GM12878 (cell line): ENCODE results near the gene E2F7. TPM values are rescaled to one million over a fixed set of nuclear protein-coding genes. Genes with fewer than 3 reads are reported as not detected.

Source experiments
- ATAC-seq: fragments of 200-7000 bp; cut with Tn5 transposase; 3 replicates; pipeline ENCODE4 v1.9.1; 2020; ENCODE audit warnings: mild to moderate bottlenecking, moderate library complexity
- BruUV-seq: library from RNA; stranded (reverse); fragments of 400-500 nt; replicated peaks from 2 replicates; lab custom pipeline; 2021; lab: Mats Ljungman, UMichigan
- CTCF ChIA-PET: fragments of 300-600 bp; sonication (Branson Sonifier 250); formaldehyde crosslinking; extraction: SDS; loops from one replicate; lab custom pipeline; 2021; ENCODE audit warnings: inconsistent platforms; lab: Yijun Ruan, JAX
- POLR2A ChIA-PET: fragments of 350-600 bp; formaldehyde crosslinking; extraction: SDS; loops from one replicate; lab custom pipeline; 2021; ENCODE audit warnings: inconsistent platforms; lab: Charles Lee
- RAD21 ChIA-PET: fragments of 300-600 bp; sonication (Branson Sonifier 250); formaldehyde crosslinking; loops from one replicate; lab custom pipeline; 2023; ENCODE audit warnings: antibody characterized with exemption; ENCODE audit not compliant: unreplicated experiment; lab: Charles Lee
- SMC1A ChIA-PET: fragments of 300-600 bp; sonication (Branson Sonifier 250); formaldehyde crosslinking; loops from one replicate; lab custom pipeline; 2023; ENCODE audit not compliant: unreplicated experiment, uncharacterized antibody; lab: Charles Lee
- DNase-seq: peaks from one replicate; pipeline ENCODE4 v3.0.0-alpha.2; 2011; ENCODE audit warnings: low read depth, low spot score
- FAIRE-seq: peaks from 3 replicates; lab custom pipeline; 2011; peaks lifted over from hg19 to GRCh38; lab: Jason Lieb, UNC
- H2AFZ ChIP-seq: 2 replicates; pipeline ENCODE4 v1.6.0; 2011; ENCODE audit warnings: low read depth, low read length, control low read depth; ENCODE audit not compliant: control insufficient read depth
- H3K27ac ChIP-seq: 2 replicates; pipeline ENCODE4 v1.5.1; 2011; ENCODE audit warnings: control low read depth; ENCODE audit not compliant: control insufficient read depth, insufficient read depth
- H3K27me3 ChIP-seq, 2 experiments: replicated peaks in 1 of 2; 2 replicates each; pipeline versions ENCODE4 v1.6.0 to v1.6.1; 2011; ENCODE audit warnings: low read length in 1 of 2; ENCODE audit not compliant: control insufficient read depth in 2 of 2, insufficient read depth in 2 of 2
- H3K36me3 ChIP-seq, 2 experiments: 2 replicates each; pipeline ENCODE4 v1.5.1; 2011; ENCODE audit warnings: low read length in 1 of 2; ENCODE audit not compliant: control insufficient read depth in 2 of 2, insufficient read depth in 2 of 2
- H3K4me1 ChIP-seq: 2 replicates; pipeline ENCODE4 v1.6.1; 2011; ENCODE audit warnings: mild to moderate bottlenecking, low read length, moderate library complexity, mixed read lengths; ENCODE audit not compliant: control insufficient read depth, insufficient read depth
- H3K4me2 ChIP-seq: 2 replicates; pipeline ENCODE4 v1.6.0; 2011; ENCODE audit warnings: control low read depth; ENCODE audit not compliant: control insufficient read depth, insufficient read depth
- H3K4me3 ChIP-seq: fragments of 200-600 bp; sonication (generic); 2 replicates; pipeline ENCODE4 v1.5.1; 2016
- H3K79me2 ChIP-seq: 2 replicates; pipeline ENCODE4 v1.6.0; 2011; ENCODE audit warnings: low read length; ENCODE audit not compliant: control insufficient read depth, insufficient read depth
- H3K9ac ChIP-seq: 2 replicates; pipeline ENCODE4 v1.8.0; 2011; ENCODE audit warnings: low read length, control low read depth, mixed read lengths; ENCODE audit not compliant: control insufficient read depth, insufficient read depth
- H3K9me3 ChIP-seq: replicated peaks from 3 replicates; pipeline ENCODE4 v1.5.1; 2011; ENCODE audit warnings: mild to moderate bottlenecking, low read length; ENCODE audit not compliant: control insufficient read depth, insufficient read depth
- H4K20me1 ChIP-seq: 2 replicates; pipeline ENCODE4 v1.6.0; 2011; ENCODE audit not compliant: control insufficient read depth, insufficient read depth
- BHLHE40 ChIP-seq, 2 experiments: fragments of 450-650 bp in 1 of 2; IDR thresholded peaks; 2 replicates each; pipeline ENCODE4 v1.6.1; 2011 to 2017; ENCODE audit warnings: low read depth in 2 of 2, borderline replicate concordance in 1 of 2, improper control_type of control experiment in 1 of 2, low read length in 1 of 2, mild to moderate bottlenecking in 1 of 2
- BRCA1 ChIP-seq: IDR thresholded peaks from 2 replicates; pipeline ENCODE4 v1.6.1; 2011; ENCODE audit warnings: low read depth, low read length, improper control_type of control experiment
- CBX3 ChIP-seq: fragments of 200-600 bp; sonication (generic); IDR thresholded peaks from 2 replicates; pipeline ENCODE4 v1.6.1; 2016; ENCODE audit warnings: low read depth, borderline replicate concordance
- FOXK2 ChIP-seq: fragments of 450-650 bp; IDR thresholded peaks from 2 replicates; pipeline ENCODE4 v1.6.1; 2017; ENCODE audit warnings: mild to moderate bottlenecking, moderate library complexity
- HSF1 ChIP-seq: fragments of 150-350 bp; IDR thresholded peaks from 2 replicates; pipeline ENCODE4 v1.6.1; 2014; ENCODE audit warnings: mild to moderate bottlenecking, low read depth, low read length
- KAT2A ChIP-seq: conservative IDR thresholded peaks from 2 replicates; pipeline ENCODE4 v1.6.1; 2011; ENCODE audit warnings: low read depth, low read length; ENCODE audit not compliant: control insufficient read depth
- LARP7 ChIP-seq: fragments of 450-650 bp; IDR thresholded peaks from 2 replicates; pipeline ENCODE4 v1.6.1; 2017; ENCODE audit warnings: mild to moderate bottlenecking
- NR2F1 ChIP-seq: fragments of 450-650 bp; conservative IDR thresholded peaks from 2 replicates; pipeline ENCODE4 v1.6.1; 2017; ENCODE audit warnings: mild to moderate bottlenecking
- NRF1 ChIP-seq: conservative IDR thresholded peaks from 2 replicates; pipeline ENCODE4 v1.6.1; 2011; ENCODE audit warnings: mild to moderate bottlenecking, low read depth, low read length, improper control_type of control experiment
- PML ChIP-seq: IDR thresholded peaks from 2 replicates; pipeline ENCODE4 v1.6.1; 2012; ENCODE audit warnings: low read length, inconsistent platforms
- RB1 ChIP-seq: fragments of 450-650 bp; formaldehyde crosslinking; IDR thresholded peaks from 2 replicates; pipeline ENCODE4 v1.6.1; 2017; ENCODE audit warnings: mild to moderate bottlenecking, borderline replicate concordance
- RUNX3 ChIP-seq: IDR thresholded peaks from 2 replicates; pipeline ENCODE4 v1.6.1; 2012; ENCODE audit warnings: low read length, inconsistent platforms
- SMAD1 ChIP-seq: fragments of 450-650 bp; IDR thresholded peaks from 2 replicates; pipeline ENCODE4 v1.6.1; 2018; ENCODE audit warnings: mild to moderate bottlenecking, low read depth; ENCODE audit not compliant: partially characterized antibody
- ZNF274 ChIP-seq: IDR thresholded peaks from one replicate; pipeline ENCODE4 v1.8.0; 2011; ENCODE audit not compliant: insufficient read length, insufficient read depth
- WGBS: methylation state at CpG from one replicate; pipeline ENCODE4 v1.1.6; 2016; ENCODE audit warnings: low lambda C conversion rate; ENCODE audit not compliant: insufficient replicate concordance, insufficient coverage; ENCODE audit errors: missing lambda C conversion rate; 5-methylcytosine and 5-hydroxymethylcytosine counted together
- in situ Hi-C: fragments of 300-500 bp; cut with MboI; formaldehyde crosslinking; loops from 9 replicates; pipeline ENCODE4 v1.14.3; 2018; ENCODE audit warnings: mixed read lengths
- intact Hi-C: fragments of 100-400 bp; cut with micrococcal nuclease; formaldehyde crosslinking; loops from one replicate; pipeline ENCODE4 v1.14.2; 2022; ENCODE audit not compliant: unreplicated experiment
- polyA plus RNA-seq, 11 experiments: library from polyadenylated mRNA; depleted of rRNA in 4 of 11; unstranded in 6 of 11; stranded (reverse) in 5 of 11; fragments of >200 nt; fragmentation: Nextera tagmentation in 4 of 11; fragmentation: Illumina TruSeq in 1 of 11; extraction: Ambion mirVana in 4 of 11; extraction: Trizol in 1 of 11; gene quantifications; 1 replicate in 1 of 11; 2 replicates in 10 of 11; pipeline versions ENCODE4 v1.2.1 to v1.2.3, GENCODE V29; 2011 to 2016; ENCODE audit warnings: inconsistent platforms in 2 of 11, missing spikeins in 2 of 11, low read depth in 1 of 11
- total RNA-seq, 4 experiments: library from RNA; depleted of rRNA in 3 of 4; stranded (reverse); fragments of >200 nt in 3 of 4; fragmentation: Illumina TruSeq in 1 of 4; extraction: Trizol in 1 of 4; gene quantifications; 2 replicates each; pipeline versions ENCODE4 v1.2.1 to v1.2.3, GENCODE V29; 2013 to 2021
- TF ChIP-seq, protein P1 (sequence below): fragments of 450-650 bp; IDR thresholded peaks from 2 replicates; pipeline ENCODE4 v1.6.1; 2014; ENCODE audit warnings: mild to moderate bottlenecking
- TF ChIP-seq, protein P2 (sequence below): fragments of 450-650 bp; IDR thresholded peaks from 2 replicates; pipeline ENCODE4 v1.6.1; 2017; ENCODE audit warnings: mild to moderate bottlenecking, low read depth, inconsistent platforms; ENCODE audit not compliant: poor library complexity, severe bottlenecking

E2F7 gene
- total and polyA plus RNA-seq, 10 of the 15 experiments (the other 5 are each of a cell fraction or from before 2014, with no cell fraction given), result 5.6 to 32.1 (median 19.9) TPM

- TF ChIP-seq LARP7, result 0 out of 2 replicates have a peak, but pooled peaks have one; percentile 34
- TF ChIP-seq BHLHE40 (IDR thresholded peaks at IDR 0.05; ENCODE audit: borderline replicate concordance in 1 of 2, low read depth in 2 of 2, low read length in 1 of 2), result peak in 1 of 2 experiments; percentile 41; a peak in 2 of 4 replicates
- TF ChIP-seq ZNF274, result no peak
- TF ChIP-seq BRCA1, result no peak
- 0 out of 2 replicates have a peak, but pooled peaks have one; percentile 41 for TF ChIP-seq PML
- TF ChIP-seq SMAD1, result no peak
- no peak; the same call in 1 of the 2 replicates for TF ChIP-seq RUNX3
- TF ChIP-seq, protein P1, sequence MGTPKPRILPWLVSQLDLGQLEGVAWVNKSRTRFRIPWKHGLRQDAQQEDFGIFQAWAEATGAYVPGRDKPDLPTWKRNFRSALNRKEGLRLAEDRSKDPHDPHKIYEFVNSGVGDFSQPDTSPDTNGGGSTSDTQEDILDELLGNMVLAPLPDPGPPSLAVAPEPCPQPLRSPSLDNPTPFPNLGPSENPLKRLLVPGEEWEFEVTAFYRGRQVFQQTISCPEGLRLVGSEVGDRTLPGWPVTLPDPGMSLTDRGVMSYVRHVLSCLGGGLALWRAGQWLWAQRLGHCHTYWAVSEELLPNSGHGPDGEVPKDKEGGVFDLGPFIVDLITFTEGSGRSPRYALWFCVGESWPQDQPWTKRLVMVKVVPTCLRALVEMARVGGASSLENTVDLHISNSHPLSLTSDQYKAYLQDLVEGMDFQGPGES, result peak; percentile 48; the same call in 1 of the 2 replicates
- TF ChIP-seq NR2F1, result peak; percentile 24; the same call in 1 of the 2 replicates
Measured at GRCh38 chr12:77065361-77066204, at the start of gene E2F7 (continued).

DNA sequence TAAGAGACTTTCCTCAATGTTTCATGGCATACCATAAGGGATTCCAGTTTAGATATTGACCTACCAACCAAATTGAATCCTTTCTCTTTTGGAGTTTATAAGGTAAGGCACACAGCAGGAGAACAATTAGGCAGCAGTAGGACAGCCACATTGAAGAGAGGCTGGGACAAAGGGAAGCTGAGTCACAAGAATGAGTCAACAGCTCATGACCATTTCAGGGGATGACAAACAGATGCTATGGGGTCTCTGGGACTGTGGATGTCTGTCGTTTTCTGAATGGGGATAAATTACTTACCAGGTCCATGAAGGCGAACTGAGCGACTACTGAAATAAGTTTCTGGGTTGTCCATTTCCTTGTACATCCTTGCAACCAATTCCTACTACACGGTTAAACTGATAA, 48.6 kb upstream of the E2F7 start:
- POLR2A ChIA-PET, result no interaction called here
- Histone ChIP-seq H3K36me3 (no peaks in the 10 kb centered on the region), H3K9ac (no peak overlapping the region), H3K27me3 (no peaks in the 10 kb centered on the region; a peak in 1 of 4 replicates), H4K20me1 (no peaks in the 10 kb centered on the region), H3K27ac (no peak overlapping the region), H3K4me3 (no peak overlapping the region), H3K4me2 (no peak overlapping the region), H3K9me3 (no peaks in the 10 kb centered on the region; the same call in 2 of the 3 replicates), H2AFZ (no peak overlapping the region), H3K79me2 (no peaks in the 10 kb centered on the region), H3K4me1 (no peaks in the 10 kb centered on the region)
- in situ Hi-C loops, result no loop called here
- BruUV-seq, result no TSS peak
- RAD21 ChIA-PET, result no interaction called here
- WGBS, result 33% methylated on average over 4 of the region's 4 CpGs
- intact Hi-C loops, result no loop called here
- FAIRE-seq (no peak), ATAC-seq (no peak), DNase-seq (no peak)
- SMC1A ChIA-PET, result no interaction called here
- CTCF ChIA-PET, result no interaction called here
- TF ChIP-seq, protein P2, sequence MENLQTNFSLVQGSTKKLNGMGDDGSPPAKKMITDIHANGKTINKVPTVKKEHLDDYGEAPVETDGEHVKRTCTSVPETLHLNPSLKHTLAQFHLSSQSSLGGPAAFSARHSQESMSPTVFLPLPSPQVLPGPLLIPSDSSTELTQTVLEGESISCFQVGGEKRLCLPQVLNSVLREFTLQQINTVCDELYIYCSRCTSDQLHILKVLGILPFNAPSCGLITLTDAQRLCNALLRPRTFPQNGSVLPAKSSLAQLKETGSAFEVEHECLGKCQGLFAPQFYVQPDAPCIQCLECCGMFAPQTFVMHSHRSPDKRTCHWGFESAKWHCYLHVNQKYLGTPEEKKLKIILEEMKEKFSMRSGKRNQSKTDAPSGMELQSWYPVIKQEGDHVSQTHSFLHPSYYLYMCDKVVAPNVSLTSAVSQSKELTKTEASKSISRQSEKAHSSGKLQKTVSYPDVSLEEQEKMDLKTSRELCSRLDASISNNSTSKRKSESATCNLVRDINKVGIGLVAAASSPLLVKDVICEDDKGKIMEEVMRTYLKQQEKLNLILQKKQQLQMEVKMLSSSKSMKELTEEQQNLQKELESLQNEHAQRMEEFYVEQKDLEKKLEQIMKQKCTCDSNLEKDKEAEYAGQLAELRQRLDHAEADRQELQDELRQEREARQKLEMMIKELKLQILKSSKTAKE, result no peak
- TF ChIP-seq KAT2A (no peak), HSF1 (no peak), RB1 (no peak), RUNX3 (no peak), NR2F1 (no peak), FOXK2 (no peak), NRF1 (no peak), CBX3 (no peak)
